Activated CD8-positive, alpha-beta memory T cell treated with anti-CD3 and anti-CD28 coated beads, Interleukin-2, amount 50 U/mL, for 1 hour (primary cell): Measurements from ENCODE around the gene CKAP2L.

Experiments used
- DNase-seq: peaks from one replicate; pipeline ENCODE4 v3.0.0-alpha.2; 2020; ENCODE audit errors: extremely low read depth

Gene CKAP2L

GRCh38 chr2:112765251-112765650 is 842 bp upstream of the CKAP2L start:
- no peak for DNase-seq

- DNase-seq = no peak
Measured at GRCh38 chr2:112762276-112762675, 2.1 kb downstream of the CKAP2L start.

- DNase-seq = no peak
Measured at GRCh38 chr2:112760149-112760548, 4.3 kb downstream of the CKAP2L start.

- no peak for DNase-seq
Measured at GRCh38 chr2:112758711-112759110, 5.7 kb downstream of the CKAP2L start.

GRCh38 chr2:112757265-112757664 is 7.1 kb downstream of the CKAP2L start:
- no peak for DNase-seq

GRCh38 chr2:112756207-112756606 is 8.2 kb downstream of the CKAP2L start:
- DNase-seq = no peak

GRCh38 chr2:112755444-112755843 is 9.0 kb downstream of the CKAP2L start:
- no peak for DNase-seq

GRCh38 chr2:112754564-112754963 is 9.8 kb downstream of the CKAP2L start:
- DNase-seq = no peak

GRCh38 chr2:112752667-112753066 is 11.7 kb downstream of the CKAP2L start:
- DNase-seq = no peak

GRCh38 chr2:112751451-112752197 is 12.8 kb downstream of the CKAP2L start:
- DNase-seq = no peak

GRCh38 chr2:112750560-112750843 is 13.9 kb downstream of the CKAP2L start:
- DNase-seq = no peak

GRCh38 chr2:112749755-112750559 is 14.5 kb downstream of the CKAP2L start:
- peak; percentile 12 for DNase-seq

GRCh38 chr2:112740527-112740926 is 23.9 kb downstream of the CKAP2L start:
- no peak for DNase-seq

GRCh38 chr2:112737542-112738232 is 26.7 kb downstream of the CKAP2L start:
- DNase-seq = no peak

GRCh38 chr2:112733871-112734270 is 30.5 kb downstream of the CKAP2L start:
- no peak for DNase-seq

GRCh38 chr2:112733456-112733855 is 31.0 kb downstream of the CKAP2L start:
- DNase-seq = no peak

- no peak for DNase-seq
Measured at GRCh38 chr2:112731479-112731878, 32.9 kb downstream of the CKAP2L start.

- DNase-seq = no peak
Measured at GRCh38 chr2:112730791-112731190, 33.6 kb downstream of the CKAP2L start.

- no peak for DNase-seq
Measured at GRCh38 chr2:112730216-112730615, 34.2 kb downstream of the CKAP2L start.

- no peak for DNase-seq
Measured at GRCh38 chr2:112728378-112729175, 35.8 kb downstream of the CKAP2L start.

GRCh38 chr2:112728029-112728362 is 36.4 kb downstream of the CKAP2L start:
- DNase-seq = no peak
